Cardiac fibroblast (primary cell): ENCODE measurements around the gene CATSPER1.

Experiments
- DNase-seq, 2 donors: peaks; one replicate each; pipeline versions ENCODE4 v3.0.0 to v3.0.0-alpha.2; 2010; ENCODE audit warnings: low read depth in 2 of 2
- H3K4me3 ChIP-seq, 2 donors: replicated peaks in 1 of 2; 1 replicate in 1 of 2; 2 replicates in 1 of 2; pipeline ENCODE4 v1.5.1; 2011; ENCODE audit warnings: low read depth in 2 of 2, low read length in 2 of 2, mild to moderate bottlenecking in 2 of 2, moderate library complexity in 1 of 2
- TF ChIP-seq, protein P1 (sequence below): IDR thresholded peaks from one replicate; pipeline ENCODE4 v1.5.1; 2011; ENCODE audit warnings: low read depth, mild to moderate bottlenecking, low read length, inconsistent platforms

The CATSPER1 gene

DNA sequence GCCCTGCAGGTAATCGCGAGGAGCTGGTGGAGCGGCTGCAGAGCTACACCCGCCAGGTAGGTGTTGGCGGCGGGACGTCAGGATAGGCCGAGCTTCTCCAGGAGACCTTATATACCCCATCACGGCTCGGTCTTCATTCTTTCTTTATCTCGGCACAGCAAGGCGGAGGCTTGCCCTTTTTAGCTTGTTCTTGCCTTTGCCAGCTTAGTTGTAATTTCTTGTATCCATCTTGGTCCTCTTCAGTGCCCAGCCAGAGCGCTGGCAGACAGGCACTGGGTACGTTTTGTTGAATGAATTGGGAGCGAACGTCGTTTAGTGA lies 26.3 kb upstream of the CATSPER1 start:
- no peak for DNase-seq
- H3K4me3 ChIP-seq = peak overlapping the region; percentile 92 to 95
- TF ChIP-seq, protein P1, sequence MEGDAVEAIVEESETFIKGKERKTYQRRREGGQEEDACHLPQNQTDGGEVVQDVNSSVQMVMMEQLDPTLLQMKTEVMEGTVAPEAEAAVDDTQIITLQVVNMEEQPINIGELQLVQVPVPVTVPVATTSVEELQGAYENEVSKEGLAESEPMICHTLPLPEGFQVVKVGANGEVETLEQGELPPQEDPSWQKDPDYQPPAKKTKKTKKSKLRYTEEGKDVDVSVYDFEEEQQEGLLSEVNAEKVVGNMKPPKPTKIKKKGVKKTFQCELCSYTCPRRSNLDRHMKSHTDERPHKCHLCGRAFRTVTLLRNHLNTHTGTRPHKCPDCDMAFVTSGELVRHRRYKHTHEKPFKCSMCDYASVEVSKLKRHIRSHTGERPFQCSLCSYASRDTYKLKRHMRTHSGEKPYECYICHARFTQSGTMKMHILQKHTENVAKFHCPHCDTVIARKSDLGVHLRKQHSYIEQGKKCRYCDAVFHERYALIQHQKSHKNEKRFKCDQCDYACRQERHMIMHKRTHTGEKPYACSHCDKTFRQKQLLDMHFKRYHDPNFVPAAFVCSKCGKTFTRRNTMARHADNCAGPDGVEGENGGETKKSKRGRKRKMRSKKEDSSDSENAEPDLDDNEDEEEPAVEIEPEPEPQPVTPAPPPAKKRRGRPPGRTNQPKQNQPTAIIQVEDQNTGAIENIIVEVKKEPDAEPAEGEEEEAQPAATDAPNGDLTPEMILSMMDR = no peak

DNA sequence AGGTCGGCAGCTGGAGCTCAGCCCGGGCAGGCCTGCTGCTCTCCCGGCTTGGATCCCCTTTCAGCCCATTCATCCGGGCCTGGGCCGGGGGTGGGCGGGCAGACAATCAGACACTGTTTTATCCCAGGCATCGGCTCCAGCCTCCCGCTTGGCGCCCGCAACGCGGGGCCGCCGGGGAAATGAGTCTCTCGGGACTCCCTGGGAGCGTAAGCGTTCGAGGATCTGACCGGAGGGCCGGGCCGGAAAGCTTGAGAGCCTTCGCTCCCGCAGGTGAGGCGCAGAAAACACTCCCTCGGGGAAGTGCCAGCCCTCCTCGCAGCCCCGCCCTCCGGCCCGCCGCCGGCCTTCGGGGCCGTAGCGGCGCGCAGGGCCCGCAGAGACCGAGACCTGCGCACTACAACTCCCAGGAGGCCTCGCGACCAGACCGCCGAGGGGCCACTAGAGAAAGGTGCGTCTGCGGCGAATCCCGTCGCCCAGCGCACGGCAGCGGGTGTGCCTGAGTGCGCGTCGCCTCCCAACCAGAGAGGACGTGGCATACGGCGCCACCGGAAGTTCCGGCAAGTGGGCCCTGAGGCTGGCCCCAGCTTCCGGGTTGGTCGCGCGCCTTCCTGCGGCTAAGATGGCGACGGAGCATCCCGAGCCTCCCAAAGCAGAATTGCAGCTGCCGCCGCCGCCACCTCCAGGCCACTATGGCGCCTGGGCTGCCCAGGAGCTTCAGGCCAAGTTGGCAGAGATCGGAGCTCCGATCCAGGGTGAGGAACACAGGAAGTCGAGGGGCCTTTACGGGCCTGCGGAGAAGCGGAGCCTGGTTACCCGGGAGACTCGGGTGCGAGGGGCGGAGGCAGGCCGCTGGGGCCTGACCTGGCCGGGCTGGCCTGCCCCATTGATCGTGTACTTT lies 25.7 kb upstream of the CATSPER1 start, which contains the start of gene SF3B2:
Gene SF3B2, plus strand, starts transcription at position 599 of the 898 bp plus-strand sequence. Its CDS starts 21 bp downstream, at position 620.
- peak; percentile 98 to 99 for DNase-seq
- H3K4me3 ChIP-seq = peak within 1 kb of the TSS; percentile 92 to 95
- TF ChIP-seq, protein P1 = no peak

DNA sequence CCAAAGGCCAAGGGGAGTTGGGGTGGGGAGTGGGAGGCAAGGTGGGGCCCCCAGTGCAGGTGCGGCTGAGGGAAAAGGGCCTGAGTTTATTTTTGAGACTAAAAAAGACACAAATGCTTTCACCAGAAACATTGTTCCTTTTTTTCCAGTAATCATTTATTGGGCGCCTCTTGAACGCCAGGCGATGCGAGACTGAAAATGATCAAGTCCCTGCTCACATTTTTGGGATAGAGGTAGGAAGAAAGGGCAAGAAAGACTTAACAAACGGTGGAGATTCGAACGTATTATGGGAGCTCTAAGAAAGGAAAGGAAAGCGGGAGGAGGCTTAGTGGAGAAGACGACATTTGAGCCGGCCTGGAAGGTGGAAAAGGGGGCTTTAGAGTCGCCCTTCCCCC lies 25.1 kb upstream of the CATSPER1 start:
- TF ChIP-seq, protein P1 = no peak
- DNase-seq = no peak
- peak overlapping the region; percentile 56 to 95 for H3K4me3 ChIP-seq

DNA sequence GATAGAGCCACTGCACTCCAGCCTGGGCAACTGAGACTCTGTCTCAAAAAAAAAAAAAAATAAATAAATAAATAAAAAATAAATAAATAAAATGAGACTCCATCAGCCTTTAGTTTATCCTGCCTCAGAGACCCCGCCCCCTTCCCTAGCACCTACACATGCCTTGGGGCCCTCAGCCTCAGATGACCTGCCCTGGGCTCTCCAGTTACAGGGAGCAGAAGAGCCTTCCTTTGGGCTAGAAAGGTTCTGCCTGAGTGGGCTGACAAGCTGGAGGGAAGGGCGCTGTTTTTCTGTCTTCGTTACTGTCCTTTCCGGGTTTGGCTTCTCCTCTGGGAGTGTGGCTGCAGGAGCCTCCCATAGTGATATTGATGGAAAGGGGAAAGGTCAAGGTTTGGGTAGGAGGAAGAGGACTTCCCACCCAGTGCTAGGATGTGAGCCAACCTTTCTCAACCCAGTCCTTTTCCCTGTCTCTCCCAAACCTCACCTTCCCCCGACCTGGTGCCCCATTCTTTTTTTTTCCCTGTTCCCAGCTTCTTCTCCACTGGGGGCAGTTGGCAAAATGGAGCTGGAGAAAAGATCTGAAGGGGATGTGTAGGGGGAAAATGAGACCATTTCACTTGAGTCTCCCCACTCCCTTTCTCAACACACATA lies 24.4 kb upstream of the CATSPER1 start:
- TF ChIP-seq, protein P1 = no peak
- H3K4me3 ChIP-seq = no peak overlapping the region
- no peak for DNase-seq

DNA sequence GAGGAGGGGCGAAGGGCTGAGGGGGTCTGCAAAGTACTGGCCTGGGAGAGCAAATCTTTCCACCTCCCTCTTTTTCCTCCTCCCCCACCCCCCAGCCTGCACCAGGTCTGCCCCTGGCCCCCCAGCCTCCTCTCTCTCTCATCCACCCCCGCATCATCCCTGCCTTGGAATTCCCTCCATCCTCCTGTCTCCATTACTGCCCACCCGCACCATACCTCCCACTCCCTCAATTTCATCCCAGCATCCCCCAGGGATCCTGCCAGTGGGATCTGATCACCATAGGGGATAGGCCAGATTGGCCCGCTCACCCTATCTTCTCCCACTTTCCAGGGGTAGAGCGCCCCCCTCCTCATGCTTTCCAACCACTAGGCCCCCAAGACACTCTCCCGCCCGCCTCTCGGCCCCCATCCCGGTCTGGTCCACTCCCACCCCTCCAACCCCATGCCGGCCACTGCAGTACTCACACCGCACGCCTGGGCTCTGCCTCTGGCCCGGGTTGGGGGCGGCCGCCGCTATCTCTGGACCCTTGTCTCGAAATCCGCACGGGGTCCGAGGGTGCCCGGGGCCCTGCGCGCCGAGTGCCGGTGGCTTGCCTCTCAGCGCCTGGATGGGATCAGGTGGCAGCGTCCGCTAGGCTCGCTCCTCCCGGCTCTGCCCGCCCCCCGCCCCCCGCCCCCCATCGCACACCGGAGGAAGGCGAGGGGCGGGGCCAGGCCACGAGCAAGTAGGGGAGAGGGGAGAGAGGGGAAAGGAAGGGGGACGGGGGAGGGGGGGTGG lies 22.5 kb upstream of the CATSPER1 start, which contains the start of gene GAL3ST3:
Gene GAL3ST3, minus strand, starts transcription at position 615 of the 777 bp plus-strand sequence. CDS start 3,746 bp downstream, outside the sequence.
- TF ChIP-seq, protein P1 = no peak
- no peak within 1 kb of the TSS for H3K4me3 ChIP-seq
- no peak for DNase-seq

DNA sequence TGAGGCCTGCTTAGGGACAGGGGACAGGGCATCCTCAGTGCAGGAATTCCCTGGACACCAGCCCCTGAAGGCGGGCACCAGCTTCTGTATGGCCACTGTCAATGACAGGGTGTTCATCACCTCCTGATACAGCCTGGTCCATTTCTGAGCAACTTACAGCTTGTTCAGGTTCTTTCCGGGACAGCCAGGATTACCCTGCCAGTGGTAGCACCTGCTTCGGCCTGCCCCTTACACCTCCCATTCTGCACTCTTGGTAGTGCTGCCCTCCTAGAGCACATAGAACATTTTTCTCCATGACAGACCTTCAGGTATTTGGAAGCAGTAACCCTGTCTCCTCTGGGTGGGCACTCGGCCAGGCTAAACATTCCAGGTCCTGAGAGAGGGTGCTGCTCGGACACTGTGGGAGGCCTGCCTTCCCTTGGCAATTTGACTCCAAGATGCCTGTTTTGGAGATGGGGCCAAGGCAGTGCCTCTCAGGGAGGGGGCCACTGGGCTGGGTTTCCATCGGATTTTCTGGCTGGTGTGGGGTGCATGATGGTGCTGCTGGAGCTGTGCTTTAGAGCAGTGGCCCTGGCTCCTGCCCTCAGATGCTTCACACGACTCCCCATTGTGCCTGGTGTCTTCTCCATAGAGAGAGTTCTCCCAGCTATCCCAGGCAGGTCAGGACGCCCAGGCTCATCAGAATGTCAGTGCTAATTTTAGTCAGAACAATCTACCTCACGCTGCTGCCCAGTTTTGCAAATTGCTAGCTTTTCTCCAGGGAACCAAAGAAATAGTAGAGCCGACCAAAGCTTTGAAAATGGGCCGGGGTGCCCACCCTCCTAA lies 21.5 kb upstream of the CATSPER1 start:
- no peak overlapping the region for H3K4me3 ChIP-seq
- no peak for DNase-seq

More for the DNA sequence above, 21.5 kb upstream of the CATSPER1 start:
- TF ChIP-seq, protein P1 = no peak
